AG04449 (cell line): ENCODE results near the gene KCNMA1.
"Not testable (repeated sequence)": the region's sequence is repeated elsewhere in the genome, so short reads cannot be mapped to it uniquely, and the experiment has no call there.

Experiments used
- CTCF ChIA-PET: fragments of 350-600 bp; formaldehyde crosslinking; extraction: SDS; loops from one replicate; lab custom pipeline; 2021; ENCODE audit warnings: antibody characterized with exemption; lab: Yijun Ruan, JAX
- POLR2A ChIA-PET: fragments of 400-600, 350-600 bp; formaldehyde crosslinking; extraction: SDS; loops from one replicate; lab custom pipeline; 2020; ENCODE audit warnings: antibody characterized with exemption, inconsistent platforms; lab: Yijun Ruan, JAX
- DNase-seq: peaks from one replicate; pipeline ENCODE4 v3.0.0-alpha.2; 2010; ENCODE audit warnings: low read depth, low spot score
- H3K4me3 ChIP-seq: 2 replicates; pipeline ENCODE4 v1.5.1; 2011; ENCODE audit warnings: low read depth, mild to moderate bottlenecking, control low read depth, low read length
- CTCF ChIP-seq: IDR thresholded peaks from one replicate; pipeline ENCODE4 v1.5.1; 2011; ENCODE audit warnings: mild to moderate bottlenecking, moderate library complexity, low read length, control low read depth, inconsistent platforms; ENCODE audit not compliant: insufficient read depth; ENCODE audit errors: missing control alignments

Gene KCNMA1

DNA sequence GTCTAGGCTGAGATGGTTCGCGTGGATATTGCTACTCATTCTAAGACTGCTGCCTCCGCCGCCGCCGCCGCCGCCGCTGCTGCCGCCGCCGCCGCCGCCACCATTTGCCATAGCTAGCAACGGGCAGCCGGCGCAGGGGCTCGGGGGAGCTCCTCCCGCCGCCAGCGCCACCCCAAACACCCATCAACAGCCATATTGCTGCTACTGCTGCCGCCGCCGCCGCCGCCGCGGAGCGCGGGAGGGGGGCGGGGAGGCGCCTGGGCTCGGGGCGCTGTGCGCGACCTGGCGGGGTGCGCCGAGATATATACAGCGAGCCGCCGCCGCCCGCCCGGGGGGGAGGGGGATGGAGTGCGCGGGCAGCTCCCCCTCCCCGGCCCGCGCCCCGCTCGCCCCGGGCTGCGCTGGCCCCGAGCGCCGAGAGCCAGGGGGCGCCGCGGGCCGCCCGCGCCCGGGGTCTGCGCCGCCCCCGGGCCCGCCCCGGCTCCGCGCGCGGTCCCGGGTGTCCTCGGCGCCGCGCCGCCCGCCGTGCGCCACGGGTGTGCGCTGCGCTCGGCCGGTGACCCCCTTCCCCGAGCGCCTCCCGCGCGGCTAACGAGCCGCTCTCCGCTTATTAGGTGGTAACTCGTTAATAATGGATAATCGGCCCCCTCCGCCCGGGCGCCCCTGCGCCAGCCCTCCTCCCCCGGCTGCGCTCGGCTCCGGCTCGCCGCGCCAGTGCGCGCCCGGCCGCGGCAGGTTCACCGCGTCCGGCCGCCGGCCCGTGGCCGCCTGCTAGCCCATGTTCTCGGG is at the start of gene KCNMA1:
TSS of gene KCNMA1 (minus strand) at position 277 of the 789 bp plus-strand sequence.
- H3K4me3 ChIP-seq = peak within 1 kb of the TSS; percentile 89
- ChIA-PET CTCF (interaction anchor here (0.8 to 20.9 kb wide), 14 partner anchors 8 to 470 kb away, joined by 3 to 556 read pairs (median 3); no protein-coding TSS in a partner anchor), POLR2A (interaction anchor here (0.6 to 2.1 kb wide), 6 partner anchors 106 to 245 kb away, joined by 3 to 4 read pairs (median 4); no protein-coding TSS in a partner anchor)
- no peak for TF ChIP-seq CTCF
- DNase-seq = no peak

GRCh38 chr10:77686650-77687417 is 49.2 kb upstream of the KCNMA1 start:
- DNase-seq = no peak
- no peak for TF ChIP-seq CTCF
- no peak overlapping the region for H3K4me3 ChIP-seq
- ChIA-PET CTCF (interaction anchor here (1.6 to 2.7 kb wide), 2 partner anchors 25 to 522 kb away, joined by 5 to 10 read pairs; no protein-coding TSS in a partner anchor), POLR2A (no interaction called here)

- POLR2A ChIA-PET = no interaction called here
Observed at GRCh38 chr10:77686096-77686495, 48.5 kb upstream of the KCNMA1 start.

GRCh38 chr10:77685432-77685831 is 47.8 kb upstream of the KCNMA1 start:
- TF ChIP-seq CTCF = no peak
- no peak for DNase-seq
- POLR2A ChIA-PET = no interaction called here
- CTCF ChIA-PET = interaction anchor here (1.1 to 2.7 kb wide), 2 partner anchors 9 to 27 kb away, joined by 3 to 10 read pairs; no protein-coding TSS in a partner anchor
- H3K4me3 ChIP-seq = no peak overlapping the region

More at GRCh38 chr10:77686096-77686495, 48.5 kb upstream of the KCNMA1 start:
- no peak overlapping the region for H3K4me3 ChIP-seq
- CTCF ChIA-PET = interaction anchor here (1.1 to 2.7 kb wide), 3 partner anchors 9 to 521 kb away, joined by 3 to 10 read pairs (median 5); no protein-coding TSS in a partner anchor
- no peak for TF ChIP-seq CTCF
- no peak for DNase-seq

DNA sequence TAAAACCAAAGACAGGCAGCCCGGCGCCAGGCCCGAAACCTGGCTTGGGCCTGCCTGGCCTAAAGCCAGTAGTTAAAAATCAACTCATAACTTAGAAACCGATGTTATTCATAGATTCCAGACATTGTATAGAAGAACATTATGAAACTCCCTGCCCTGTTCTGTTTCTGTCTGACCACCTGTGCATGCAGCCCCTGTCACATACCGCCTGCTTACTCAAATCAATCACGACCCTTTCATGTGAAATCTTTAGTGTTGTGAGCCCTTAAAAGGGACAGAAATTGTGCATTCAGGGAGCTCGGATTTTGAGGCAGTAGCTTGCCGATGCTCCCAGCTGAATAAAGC is 45.5 kb upstream of the KCNMA1 start:
- DNase-seq, H3K4me3 ChIP-seq, POLR2A ChIA-PET: not testable (repeated sequence)
- CTCF ChIA-PET = interaction anchor here (3.0 kb wide), 1 partner anchor 28 kb away, joined by 7 read pairs; no protein-coding TSS in a partner anchor

DNA sequence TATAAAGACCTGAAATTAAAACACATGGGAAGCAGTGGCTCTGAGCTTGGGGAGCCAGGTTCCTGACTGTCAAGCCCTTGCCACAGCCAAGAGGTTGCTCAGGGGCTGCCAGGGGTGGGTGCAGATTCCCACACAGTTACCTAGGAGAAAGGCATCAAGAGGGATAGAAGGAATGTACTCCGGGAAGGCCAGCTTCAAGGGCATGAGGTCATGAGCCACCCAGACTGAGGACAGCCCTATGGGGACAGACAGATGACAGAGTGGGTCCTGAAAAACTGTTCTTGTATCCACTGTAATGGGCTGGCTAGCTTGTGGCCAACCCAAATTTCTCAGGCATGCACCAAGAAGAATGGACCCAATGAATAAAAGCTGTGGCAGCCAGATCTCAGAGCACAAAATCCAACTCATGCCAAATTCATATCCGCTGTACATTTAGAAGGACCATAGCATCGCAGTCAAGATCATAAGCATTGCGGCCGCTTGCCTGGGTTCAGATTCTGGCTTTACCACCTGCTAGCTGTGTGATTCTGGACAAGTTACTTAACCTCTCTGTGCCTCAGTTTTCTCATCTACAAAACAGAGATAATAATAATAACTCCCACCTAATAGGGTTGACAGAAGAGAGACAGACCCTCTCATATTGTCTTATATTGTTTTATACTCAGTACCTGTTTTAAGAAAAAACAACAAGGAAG is 44.9 kb upstream of the KCNMA1 start:
- DNase-seq = no peak
- ChIA-PET POLR2A (no interaction called here), CTCF (interaction anchor here (1.5 to 3.0 kb wide), 3 partner anchors 10 to 29 kb away, joined by 3 to 7 read pairs (median 5); no protein-coding TSS in a partner anchor)
- no peak for TF ChIP-seq CTCF
- no peak overlapping the region for H3K4me3 ChIP-seq
